ENCODE results near the gene RAPH1. TPM values are rescaled to one million over a fixed set of nuclear protein-coding genes. Genes with fewer than 3 reads are reported as not detected.
A peak's percentile ranks its signal among the peaks of the same experiment; 100 is the strongest.

The RAPH1 gene
- total RNA-seq, 1 experiment from 2014 or later: 31.4 TPM

- no peak for TF ChIP-seq SIN3A (IDR thresholded peaks at IDR 0.05; ENCODE audit: borderline replicate concordance, insufficient read depth, low read depth, low read length)
- TF ChIP-seq TCF7L2 (IDR thresholded peaks at IDR 0.05; ENCODE audit: low read depth, low read length): no peak
- no peak for TF ChIP-seq POLR2AphosphoS5 (IDR thresholded peaks at IDR 0.05; ENCODE audit: low read depth, low read length)
- TF ChIP-seq CTCF (IDR thresholded peaks at IDR 0.05): no peak
- TF ChIP-seq REST (IDR thresholded peaks at IDR 0.05; ENCODE audit: insufficient read depth in 1 of 2, low read depth in 2 of 2, low read length in 1 of 2): no peak
- Histone ChIP-seq H3K4me3 (ENCODE audit: low read depth in 2 of 2, low read length in 2 of 2) (no peak overlapping the region), H3K4me1 (ENCODE audit: control insufficient read depth, insufficient read depth, low read length) (no peaks in the 10 kb centered on the region), H3K27ac (ENCODE audit: low read length) (no peak overlapping the region), H3K27me3 (ENCODE audit: control insufficient read depth, insufficient read depth, low read length) (no peaks in the 10 kb centered on the region), H3K9me3 (ENCODE audit: control insufficient read depth, insufficient read depth, low read depth, low read length) (no peaks in the 10 kb centered on the region), H3K36me3 (ENCODE audit: control insufficient read depth, insufficient read depth, low read length) (peaks cover 9% of the 10 kb centered on the region; the same call in 1 of the 2 replicates)
- ATAC-seq (no peak), DNase-seq (ENCODE audit: low read depth, low spot score) (no peak)
- intact Hi-C loops (cut with micrococcal nuclease; ENCODE audit: unreplicated experiment) (no loop called here), in situ Hi-C loops (cut with HindIII; ENCODE audit: low pct_unique_long_range_greater_than_20kb, low sequenced_read_pairs) (no loop called here)
- CTCF ChIA-PET: no interaction called here
- BruUV-seq (replicated peaks): TSS peak; percentile 21
- POLR2A ChIA-PET: no interaction called here
These were observed 116.8 kb downstream of the RAPH1 start for GRCh38 chr2:203418271-203418670.

- Histone ChIP-seq H3K4me1 (ENCODE audit: control insufficient read depth, insufficient read depth, low read length) (no peaks in the 10 kb centered on the region), H3K9me3 (ENCODE audit: control insufficient read depth, insufficient read depth, low read depth, low read length) (no peaks in the 10 kb centered on the region), H3K36me3 (ENCODE audit: control insufficient read depth, insufficient read depth, low read length) (peaks cover 19% of the 10 kb centered on the region), H3K4me3 (ENCODE audit: low read depth in 2 of 2, low read length in 2 of 2) (no peak overlapping the region), H3K27me3 (ENCODE audit: control insufficient read depth, insufficient read depth, low read length) (no peaks in the 10 kb centered on the region), H3K27ac (ENCODE audit: low read length) (no peak overlapping the region)
- no peak for ATAC-seq
- POLR2A ChIA-PET: no interaction called here
- CTCF ChIA-PET: no interaction called here
- intact Hi-C loops (cut with micrococcal nuclease; ENCODE audit: unreplicated experiment): no loop called here
- DNase-seq (ENCODE audit: low read depth, low spot score): no peak
- in situ Hi-C loops (cut with HindIII; ENCODE audit: low pct_unique_long_range_greater_than_20kb, low sequenced_read_pairs): no loop called here
- no TSS peak for BruUV-seq (replicated peaks)
- no peak for TF ChIP-seq CTCF (IDR thresholded peaks at IDR 0.05)
- no peak for TF ChIP-seq POLR2AphosphoS5 (IDR thresholded peaks at IDR 0.05; ENCODE audit: low read depth, low read length)
- TF ChIP-seq TCF7L2 (IDR thresholded peaks at IDR 0.05; ENCODE audit: low read depth, low read length): no peak
- TF ChIP-seq REST (IDR thresholded peaks at IDR 0.05; ENCODE audit: insufficient read depth in 1 of 2, low read depth in 2 of 2, low read length in 1 of 2): no peak
- TF ChIP-seq SIN3A (IDR thresholded peaks at IDR 0.05; ENCODE audit: borderline replicate concordance, insufficient read depth, low read depth, low read length): no peak
These were observed 121.3 kb downstream of the RAPH1 start for GRCh38 chr2:203413796-203414195.

Measured in Panc1 (cell line).